Measurements from ENCODE around the gene DPH7. TPM values are rescaled to one million over a fixed set of nuclear protein-coding genes. Genes with fewer than 3 reads are reported as not detected.

The DPH7 gene
- total and polyA plus RNA-seq, 2 of the 8 experiments (the other 6 are each of a cell fraction or from before 2014, with no cell fraction given), result 44.6 to 45.5 TPM

DNA sequence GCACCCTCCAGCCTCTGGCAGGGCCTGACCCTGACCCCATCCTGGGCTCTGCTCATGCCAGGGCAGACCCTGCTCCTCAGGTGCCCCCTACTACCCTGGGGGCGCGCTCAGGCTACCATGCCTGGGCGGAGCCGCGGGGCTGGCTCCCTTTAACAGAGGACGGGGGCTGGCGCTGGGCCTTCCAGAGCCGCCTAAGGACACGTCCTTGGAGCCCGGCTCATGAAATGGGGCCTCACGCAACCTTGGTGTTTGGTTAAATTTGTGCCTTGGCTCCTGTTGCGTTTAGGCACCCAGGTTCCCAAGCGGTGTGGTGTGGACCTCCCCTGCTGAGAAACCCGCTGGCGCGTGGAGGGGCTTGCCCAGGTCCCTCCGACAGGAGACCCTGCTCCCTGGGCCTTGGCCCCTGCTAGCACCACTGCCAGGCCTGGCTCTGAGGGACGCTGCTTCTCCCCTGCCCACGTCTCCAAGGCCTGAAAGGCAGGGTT, 36.7 kb upstream of the DPH7 start:
- Histone ChIP-seq H3K56ac (replicated peaks; ENCODE audit: insufficient read length, low read depth, low read length) (no peak overlapping the region), H3K36me3 (ENCODE audit: control insufficient read depth in 2 of 4, insufficient read depth in 4 of 4, low read length in 3 of 4) (peaks cover 3 to 25% (median 11%) of the 10 kb centered on the region in 4 experiments; a peak in 6 of 8 replicates), H2BK120ac (replicated peaks; ENCODE audit: low read depth, low read length) (no peak overlapping the region), H3K4me2 (ENCODE audit: insufficient read depth in 1 of 2, low read depth in 2 of 2, low read length in 2 of 2) (no peak overlapping the region), H4K8ac (ENCODE audit: extremely low read depth, insufficient read depth, low read length) (no peak overlapping the region), H3K79me2 (ENCODE audit: control insufficient read depth in 1 of 2, insufficient read depth in 2 of 2, low read length in 2 of 2) (peaks cover 11 to 28% of the 10 kb centered on the region in 2 experiments), H4K5ac (ENCODE audit: insufficient read length, low read depth, low read length) (no peak overlapping the region), H3K23ac (ENCODE audit: insufficient read length) (no peak overlapping the region), H2BK12ac (ENCODE audit: low read depth, low read length) (no peak overlapping the region), H2AFZ (ENCODE audit: low read length) (no peak overlapping the region), H3K4me1 (replicated peaks in 1 of 4; ENCODE audit: control insufficient read depth in 3 of 4, insufficient read depth in 4 of 4, low read length in 3 of 4) (peaks cover 0 to 10% (median 5%) of the 10 kb centered on the region in 4 experiments; a peak in 5 of 7 replicates), H2BK15ac (ENCODE audit: low read length) (no peak overlapping the region), H3K9me3 (ENCODE audit: insufficient read depth in 2 of 2, low read depth in 1 of 2, low read length in 1 of 2) (no peaks in the 10 kb centered on the region), H3K4ac (replicated peaks; ENCODE audit: insufficient read length, low read depth, low read length) (no peak overlapping the region), H3K18ac (ENCODE audit: extremely low read depth, low read length) (no peak overlapping the region), H3K79me1 (ENCODE audit: low read depth, low read length) (peaks cover 6% of the 10 kb centered on the region; the same call in 1 of the 2 replicates), H2BK5ac (ENCODE audit: low read depth, low read length) (no peak overlapping the region), H2AK5ac (ENCODE audit: low read depth, low read length) (no peak overlapping the region), H3K23me2 (ENCODE audit: low read depth, low read length) (peaks cover 4% of the 10 kb centered on the region; the same call in 1 of the 2 replicates), H3K4me3 (ENCODE audit: extremely low read depth in 1 of 4, insufficient read depth in 2 of 4, low read depth in 3 of 4, low read length in 4 of 4) (no peak overlapping the region), H3K14ac (ENCODE audit: insufficient read length) (no peak overlapping the region), H3K27ac (ENCODE audit: low read depth, low read length) (no peak overlapping the region), H2BK20ac (ENCODE audit: low read length) (no peak overlapping the region), H3K9ac (replicated peaks in 1 of 4; ENCODE audit: extremely low read depth in 1 of 4, low read depth in 3 of 4, low read length in 3 of 4) (no peak overlapping the region; a peak in 1 of 7 replicates), H4K20me1 (replicated peaks in 1 of 2; ENCODE audit: control insufficient read depth in 1 of 2, insufficient read depth in 2 of 2, low read length in 2 of 2) (peaks cover 10 to 22% of the 10 kb centered on the region in 2 experiments), H4K91ac (replicated peaks; ENCODE audit: insufficient read length, low read length) (no peak overlapping the region), H3K27me3 (replicated peaks in 1 of 4; ENCODE audit: control insufficient read depth in 3 of 4, extremely low read depth in 1 of 4, insufficient read depth in 3 of 4, low read length in 3 of 4) (no peaks in the 10 kb centered on the region)
- FAIRE-seq (no peak), DNase-seq (ENCODE audit: low read depth in 1 of 2, low spot score in 2 of 2) (no peak)
- CTCF ChIA-PET (ENCODE audit: partially characterized antibody), result interaction anchor here (0.7 to 2.4 kb wide), 3 partner anchors 20 to 176 kb away, joined by 3 to 14 read pairs (median 5); no protein-coding TSS in a partner anchor
- POLR2A ChIA-PET (ENCODE audit: partially characterized antibody), result interaction anchor here (1.0 kb wide), 1 partner anchor 12 kb away, joined by 4 read pairs; no protein-coding TSS in a partner anchor
- WGBS, 2 experiments (ENCODE audit: extremely low coverage in 1 of 2, insufficient coverage in 1 of 2, insufficient read length in 1 of 2, insufficient replicate concordance in 2 of 2, low coverage in 1 of 2, low lambda C conversion rate in 2 of 2, missing lambda C conversion rate in 1 of 2), result 97% methylated on average over 16 of the region's 19 CpGs; no CpG with 5 or more reads in 1 of the 2 experiments
- TF ChIP-seq KDM1A (IDR thresholded peaks at IDR 0.05; ENCODE audit: borderline replicate concordance, low read length) (no peak), TCF12 (IDR thresholded peaks at IDR 0.05; ENCODE audit: low read depth, low read length) (no peak), RAD21 (IDR thresholded peaks at IDR 0.05 in 1 of 2, conservative IDR thresholded peaks at IDR 0.05 in 1 of 2; ENCODE audit: low read depth in 2 of 2, low read length in 2 of 2) (no peak), CHD1 (IDR thresholded peaks at IDR 0.05; ENCODE audit: low read depth, low read length) (no peak)
